ENCODE results near the gene C17orf107.

DNA sequence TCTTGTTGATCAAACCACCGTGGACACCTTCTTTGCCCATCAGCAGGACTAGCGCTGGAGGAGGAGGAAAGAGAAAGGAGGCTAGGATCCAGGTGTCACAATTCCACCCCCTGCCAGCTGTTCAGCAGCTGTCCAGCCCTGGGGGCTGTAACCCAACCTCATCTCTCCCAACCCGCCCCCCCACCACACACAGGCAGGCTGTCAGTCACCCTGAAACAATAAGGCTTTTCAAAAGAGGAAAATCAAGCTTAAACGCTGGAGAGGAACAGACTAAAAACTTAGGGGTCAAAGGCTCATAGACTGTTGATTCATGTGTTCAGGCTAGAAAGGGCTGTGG is 46.6 kb downstream of the C17orf107 start:
- TF ChIP-seq, protein P1, sequence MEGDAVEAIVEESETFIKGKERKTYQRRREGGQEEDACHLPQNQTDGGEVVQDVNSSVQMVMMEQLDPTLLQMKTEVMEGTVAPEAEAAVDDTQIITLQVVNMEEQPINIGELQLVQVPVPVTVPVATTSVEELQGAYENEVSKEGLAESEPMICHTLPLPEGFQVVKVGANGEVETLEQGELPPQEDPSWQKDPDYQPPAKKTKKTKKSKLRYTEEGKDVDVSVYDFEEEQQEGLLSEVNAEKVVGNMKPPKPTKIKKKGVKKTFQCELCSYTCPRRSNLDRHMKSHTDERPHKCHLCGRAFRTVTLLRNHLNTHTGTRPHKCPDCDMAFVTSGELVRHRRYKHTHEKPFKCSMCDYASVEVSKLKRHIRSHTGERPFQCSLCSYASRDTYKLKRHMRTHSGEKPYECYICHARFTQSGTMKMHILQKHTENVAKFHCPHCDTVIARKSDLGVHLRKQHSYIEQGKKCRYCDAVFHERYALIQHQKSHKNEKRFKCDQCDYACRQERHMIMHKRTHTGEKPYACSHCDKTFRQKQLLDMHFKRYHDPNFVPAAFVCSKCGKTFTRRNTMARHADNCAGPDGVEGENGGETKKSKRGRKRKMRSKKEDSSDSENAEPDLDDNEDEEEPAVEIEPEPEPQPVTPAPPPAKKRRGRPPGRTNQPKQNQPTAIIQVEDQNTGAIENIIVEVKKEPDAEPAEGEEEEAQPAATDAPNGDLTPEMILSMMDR (IDR thresholded peaks at IDR 0.05): no peak
- no peak for TF ChIP-seq POLR2A (IDR thresholded peaks at IDR 0.05)
